K562 (cell line): ENCODE data around the gene ADAM23. TPM values are rescaled to one million over a fixed set of nuclear protein-coding genes. Genes with fewer than 3 reads are reported as not detected.

Experiments used
- ZBTB40 ChIP-seq, 2 experiments: fragments of 450-650 bp in 1 of 2; sonication (generic) in 1 of 2; formaldehyde crosslinking in 1 of 2; IDR thresholded peaks; 2 replicates each; pipeline versions ENCODE4 v1.7.1 to v1.9.0; 2016 to 2022; ENCODE audit warnings: inconsistent platforms in 1 of 2, mild to moderate bottlenecking in 1 of 2, missing genetic modification reagents in 1 of 2
- polyA plus RNA-seq, 8 experiments: library from polyadenylated mRNA; depleted of rRNA in 4 of 8; stranded (reverse) in 5 of 8; unstranded in 3 of 8; fragments of >200 nt; fragmentation: Nextera tagmentation in 2 of 8; fragmentation: Illumina TruSeq in 1 of 8; extraction: Ambion mirVana in 2 of 8; extraction: Trizol in 1 of 8; gene quantifications; 2 replicates each; pipeline versions ENCODE4 v1.2.1 to v1.2.3, GENCODE V29; 2011 to 2014; ENCODE audit warnings: inconsistent platforms in 1 of 8, missing spikeins in 1 of 8
- total RNA-seq, 7 experiments: library from RNA; depleted of rRNA in 6 of 7; stranded (reverse); fragments of >200 nt in 6 of 7; fragmentation: Illumina TruSeq in 2 of 7; extraction: Trizol in 2 of 7; gene quantifications; 2 replicates each; pipeline versions ENCODE4 v1.2.1 to v1.2.3, GENCODE V29; 2011 to 2021; ENCODE audit warnings: low replicate concordance in 1 of 7

The ADAM23 gene
- total and polyA plus RNA-seq, 9 of the 15 experiments (the other 6 are each of a cell fraction or from before 2014, with no cell fraction given), result 0.02 TPM; not detected in 8

- TF ChIP-seq ZBTB40 (IDR thresholded peaks at IDR 0.05) (no peak), ZBTB40 (CRISPR knock-in tag; IDR thresholded peaks at IDR 0.05) (no peak)
- TF ChIP-seq, all 486 proteins: peak for 0
These were observed 120.0 kb downstream of the ADAM23 start (continued) for GRCh38 chr2:206563374-206563773.
